Measurements from ENCODE around the gene C19orf18. TPM values are rescaled to one million over a fixed set of nuclear protein-coding genes. Genes with fewer than 3 reads are reported as not detected.

C19orf18 gene
- total and polyA plus RNA-seq, 2 donors (not counting 3 experiments of a cell fraction or from before 2014, with no cell fraction given) = 0.08 to 0.64 TPM

DNA sequence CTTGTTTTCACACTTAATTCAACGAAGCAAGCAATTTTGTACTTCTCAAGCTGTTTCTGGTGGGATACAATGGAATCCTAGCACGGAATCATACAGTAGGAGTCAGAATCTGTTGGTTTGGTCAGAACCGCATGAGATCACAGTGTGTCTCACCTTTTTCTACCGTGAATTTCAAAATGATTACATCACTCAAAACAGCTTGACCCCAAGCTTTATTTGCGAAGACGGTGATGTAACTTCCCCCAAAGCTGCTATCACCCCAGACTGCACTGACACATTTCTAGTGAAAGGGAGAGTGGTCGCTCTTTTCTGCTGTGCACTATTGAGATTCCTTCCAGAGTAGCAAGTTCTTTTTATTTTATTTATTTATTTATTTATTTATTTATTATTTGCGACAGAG, 9.6 kb downstream of the C19orf18 start:
- no peak for DNase-seq (ENCODE audit: low read depth, low spot score)
- Histone ChIP-seq H3K9me3 (replicated peaks; ENCODE audit: control insufficient read depth, insufficient read depth, low read length) (peaks cover 4% of the 10 kb centered on the region), H3K27me3 (ENCODE audit: control insufficient read depth in 2 of 2, insufficient read depth in 2 of 2, low read length in 2 of 2) (no peaks in the 10 kb centered on the region), H3K27ac (ENCODE audit: insufficient read depth, low read depth, low read length) (no peak overlapping the region), H3K9me1 (replicated peaks; ENCODE audit: control insufficient read depth, extremely low read depth, insufficient read depth, low read length) (no peaks in the 10 kb centered on the region), H3K9ac (replicated peaks; ENCODE audit: extremely low read depth, insufficient read depth, low read length) (no peak overlapping the region), H3K4me2 (ENCODE audit: insufficient read depth, low read length) (no peak overlapping the region), H4K20me1 (replicated peaks; ENCODE audit: control insufficient read depth, extremely low read depth, insufficient read depth, low read length) (no peaks in the 10 kb centered on the region), H3K36me3 (ENCODE audit: control insufficient read depth in 2 of 2, extremely low read depth in 1 of 2, insufficient read depth in 2 of 2, low read length in 2 of 2) (no peaks in the 10 kb centered on the region), H3K79me2 (ENCODE audit: control insufficient read depth, insufficient read depth, low read length) (no peaks in the 10 kb centered on the region), H3K4me1 (ENCODE audit: control insufficient read depth, extremely low read depth, insufficient read depth, low read length) (no peaks in the 10 kb centered on the region), H2AFZ (ENCODE audit: low read depth, low read length) (no peak overlapping the region), H3K4me3 (replicated peaks in 1 of 3; ENCODE audit: insufficient read depth in 1 of 3, low read depth in 1 of 3, low read length in 3 of 3) (no peak overlapping the region)
- dilution Hi-C loops (cut with MboI; ENCODE audit: extremely low pct_ligation_motif_present, low sequenced_read_pairs) = no loop called here
- no peak for TF ChIP-seq GATA2 (IDR thresholded peaks at IDR 0.05; ENCODE audit: insufficient read depth, insufficient read length, low read depth, low read length)
- TF ChIP-seq EZH2 (IDR thresholded peaks at IDR 0.05; ENCODE audit: borderline replicate concordance, low read depth, low read length, severe bottlenecking) = no peak
- TF ChIP-seq, protein P1, sequence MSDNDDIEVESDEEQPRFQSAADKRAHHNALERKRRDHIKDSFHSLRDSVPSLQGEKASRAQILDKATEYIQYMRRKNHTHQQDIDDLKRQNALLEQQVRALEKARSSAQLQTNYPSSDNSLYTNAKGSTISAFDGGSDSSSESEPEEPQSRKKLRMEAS (IDR thresholded peaks at IDR 0.05; ENCODE audit: insufficient read depth, insufficient read length) = no peak
- TF ChIP-seq MYC (IDR thresholded peaks at IDR 0.05; ENCODE audit: low read depth, low read length) = no peak
- no peak for TF ChIP-seq JUN (IDR thresholded peaks at IDR 0.05; ENCODE audit: borderline replicate concordance, insufficient read depth, insufficient read length, low read depth)
- TF ChIP-seq, protein P2, sequence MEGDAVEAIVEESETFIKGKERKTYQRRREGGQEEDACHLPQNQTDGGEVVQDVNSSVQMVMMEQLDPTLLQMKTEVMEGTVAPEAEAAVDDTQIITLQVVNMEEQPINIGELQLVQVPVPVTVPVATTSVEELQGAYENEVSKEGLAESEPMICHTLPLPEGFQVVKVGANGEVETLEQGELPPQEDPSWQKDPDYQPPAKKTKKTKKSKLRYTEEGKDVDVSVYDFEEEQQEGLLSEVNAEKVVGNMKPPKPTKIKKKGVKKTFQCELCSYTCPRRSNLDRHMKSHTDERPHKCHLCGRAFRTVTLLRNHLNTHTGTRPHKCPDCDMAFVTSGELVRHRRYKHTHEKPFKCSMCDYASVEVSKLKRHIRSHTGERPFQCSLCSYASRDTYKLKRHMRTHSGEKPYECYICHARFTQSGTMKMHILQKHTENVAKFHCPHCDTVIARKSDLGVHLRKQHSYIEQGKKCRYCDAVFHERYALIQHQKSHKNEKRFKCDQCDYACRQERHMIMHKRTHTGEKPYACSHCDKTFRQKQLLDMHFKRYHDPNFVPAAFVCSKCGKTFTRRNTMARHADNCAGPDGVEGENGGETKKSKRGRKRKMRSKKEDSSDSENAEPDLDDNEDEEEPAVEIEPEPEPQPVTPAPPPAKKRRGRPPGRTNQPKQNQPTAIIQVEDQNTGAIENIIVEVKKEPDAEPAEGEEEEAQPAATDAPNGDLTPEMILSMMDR (IDR thresholded peaks at IDR 0.05; ENCODE audit: extremely low read depth in 1 of 2, insufficient read depth in 1 of 2, low read depth in 1 of 2, low read length in 2 of 2) = no peak
- no peak for TF ChIP-seq POLR2A (IDR thresholded peaks at IDR 0.05; ENCODE audit: low read depth, low read length)
- no peak for TF ChIP-seq FOS (IDR thresholded peaks at IDR 0.05; ENCODE audit: borderline replicate concordance, insufficient read depth, low read length)
- TF ChIP-seq POLR2AphosphoS5 (IDR thresholded peaks at IDR 0.05; ENCODE audit: insufficient read depth, low read depth, low read length) = no peak
- POLR2A ChIA-PET = no interaction called here
- BruUV-seq (replicated peaks) = no TSS peak
- CTCF ChIA-PET = no interaction called here
- no peak for FAIRE-seq
- intact Hi-C loops (cut with micrococcal nuclease) = no loop called here

Measured in endothelial cell of umbilical vein (primary cell).